DMS79 treated with DMSO at 0.1 percent for 48 hours (cell line): ENCODE measurements around the gene ETV3L.
A peak's percentile ranks its signal among the peaks of the same experiment; 100 is the strongest.
"Not testable (repeated sequence)": the region's sequence is repeated elsewhere in the genome, so short reads cannot be mapped to it uniquely, and the experiment has no call there.

Experiments
- DNase-seq: peaks from one replicate; lab custom pipeline; 2025; lab: John Stamatoyannopoulos, UW

The ETV3L gene

DNA sequence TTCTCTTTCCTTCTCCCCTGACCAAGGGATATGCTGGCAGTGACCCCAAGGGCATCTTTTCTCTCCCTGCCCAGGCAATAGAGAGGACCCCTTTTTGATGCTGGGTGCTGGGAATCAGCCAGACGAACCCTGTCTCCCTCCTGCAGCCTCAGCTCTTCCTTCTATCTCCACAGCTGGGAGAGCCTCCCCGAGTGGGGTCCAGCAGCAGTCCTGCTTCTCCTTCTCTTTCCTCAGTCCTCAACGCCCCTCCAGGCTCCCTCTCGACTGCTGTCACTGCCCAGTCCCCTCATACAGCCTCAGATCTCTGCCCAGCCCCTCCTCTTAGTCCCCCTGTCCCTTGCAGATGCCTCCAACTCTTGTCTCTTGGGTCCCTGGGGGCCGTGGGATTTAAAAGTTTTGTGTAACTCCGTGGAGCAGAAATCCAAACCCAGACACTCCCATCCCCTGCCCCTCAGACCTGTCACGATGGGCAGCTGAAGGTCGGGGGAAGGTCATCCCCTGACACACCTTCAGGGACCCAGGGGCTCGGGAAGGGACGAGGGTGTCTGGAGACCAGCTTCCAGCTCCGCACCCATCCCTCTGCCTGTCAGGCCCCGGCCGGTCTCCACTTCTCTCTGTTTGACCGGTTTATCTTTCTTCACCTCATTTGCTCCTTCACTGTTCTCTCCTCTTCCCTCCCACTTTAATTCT is 5.8 kb upstream of the ETV3L start:
- DNase-seq: no peak

DNA sequence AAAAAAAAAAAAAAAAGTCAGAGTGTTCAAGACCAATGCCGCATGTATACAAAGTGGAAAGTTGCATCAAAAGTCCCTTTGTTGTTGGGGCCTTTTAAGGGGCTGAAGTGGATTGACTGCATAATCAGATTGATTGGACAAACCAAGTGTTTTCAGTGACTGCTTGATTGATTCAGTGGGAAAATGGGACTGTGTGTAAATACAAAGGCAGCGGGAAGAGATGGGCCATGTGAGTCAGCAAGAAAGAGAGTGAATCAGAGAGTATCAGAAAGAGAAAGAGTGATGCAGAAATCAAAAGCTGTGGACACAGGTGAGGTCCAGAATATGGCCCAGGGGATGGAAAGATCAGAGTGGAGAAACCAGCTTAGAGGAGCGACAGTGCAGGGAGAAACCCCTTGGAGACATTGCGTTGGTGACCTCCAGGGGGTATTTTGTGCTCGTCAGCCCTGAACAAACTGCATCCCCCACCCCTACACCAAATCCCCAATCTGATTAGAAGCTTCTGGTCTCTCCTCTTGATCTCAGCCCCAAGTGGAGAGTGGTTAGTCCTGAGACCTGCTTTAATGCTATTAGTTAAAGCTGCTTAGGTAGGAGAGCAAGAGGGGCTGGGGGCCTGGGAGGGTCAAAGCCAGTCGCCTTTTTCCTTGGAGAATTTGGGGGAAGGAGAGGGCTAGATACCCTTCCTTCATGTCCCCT is 5.1 kb upstream of the ETV3L start:
- no peak for DNase-seq

DNA sequence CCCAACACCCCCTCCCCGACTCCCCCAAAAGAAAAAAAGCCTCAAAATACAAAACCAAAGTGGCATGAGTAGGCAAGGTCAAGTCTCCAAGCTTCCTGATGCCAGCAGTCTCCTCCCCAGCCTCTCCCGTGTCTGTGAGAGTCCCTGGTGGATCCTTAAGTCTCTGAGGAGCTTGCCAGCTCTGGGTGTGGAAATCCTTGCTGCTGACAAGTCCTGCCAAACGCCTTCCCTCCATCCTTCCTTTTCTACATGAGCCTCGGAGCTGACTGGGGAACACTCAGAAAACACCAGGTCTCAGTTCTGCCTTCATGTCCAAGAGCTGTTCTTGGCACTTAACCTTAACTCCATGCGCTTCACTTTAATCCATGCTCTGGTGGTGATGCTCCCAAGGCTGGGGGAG is 3.7 kb upstream of the ETV3L start:
- no peak for DNase-seq

DNA sequence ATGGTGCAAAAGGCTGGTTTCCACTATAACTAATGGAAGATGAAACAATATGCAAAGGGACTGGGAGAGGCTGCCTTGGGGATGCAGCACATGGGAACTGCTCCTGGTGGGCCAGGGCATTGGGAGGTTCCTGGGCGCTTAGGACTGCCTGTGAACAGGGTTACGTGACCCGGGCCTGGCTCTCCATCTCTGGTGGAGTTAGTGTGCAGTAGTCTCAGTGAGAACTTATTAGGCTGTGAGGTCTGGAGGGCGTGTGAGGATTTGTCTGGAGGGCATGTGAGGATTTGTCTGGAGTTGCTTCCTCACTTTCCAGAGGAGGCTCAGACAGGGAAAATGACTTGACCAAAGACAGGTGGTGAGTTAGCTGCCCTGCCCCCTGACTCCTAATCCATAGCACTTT is 1.5 kb upstream of the ETV3L start:
- DNase-seq: no peak

DNA sequence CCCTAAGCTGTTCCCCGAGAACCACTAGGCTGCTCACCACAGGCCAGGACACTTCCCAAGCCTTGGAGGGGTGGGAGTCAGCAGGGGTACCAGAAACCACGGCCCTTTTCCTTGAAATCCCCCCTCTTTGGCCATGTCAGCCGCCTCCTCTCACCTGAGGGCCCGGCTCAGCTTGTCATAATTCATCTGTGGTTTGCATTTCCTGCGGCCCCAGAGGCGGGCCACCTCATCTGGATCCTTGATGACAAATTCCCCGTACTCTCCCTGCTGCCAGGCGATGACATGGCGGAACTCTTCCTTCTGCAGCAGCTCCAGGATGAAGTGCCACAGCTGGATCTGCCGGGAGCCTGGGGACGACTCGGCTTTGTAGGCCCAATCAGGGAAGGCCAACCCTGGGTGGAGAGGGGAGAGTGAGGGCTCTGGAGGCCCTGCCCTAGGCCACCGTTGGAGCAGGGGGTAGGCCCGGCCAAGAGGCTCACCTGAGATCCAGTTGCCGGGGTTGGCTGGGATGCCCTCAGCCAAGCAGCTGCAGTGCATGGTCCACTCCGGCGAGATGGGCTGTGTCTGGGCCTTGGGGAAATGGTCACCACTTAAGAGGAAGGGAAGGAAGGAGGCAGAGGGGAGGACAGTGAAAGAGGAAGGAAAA is 498 bp downstream of the ETV3L start:
- not testable (repeated sequence) for DNase-seq

DNA sequence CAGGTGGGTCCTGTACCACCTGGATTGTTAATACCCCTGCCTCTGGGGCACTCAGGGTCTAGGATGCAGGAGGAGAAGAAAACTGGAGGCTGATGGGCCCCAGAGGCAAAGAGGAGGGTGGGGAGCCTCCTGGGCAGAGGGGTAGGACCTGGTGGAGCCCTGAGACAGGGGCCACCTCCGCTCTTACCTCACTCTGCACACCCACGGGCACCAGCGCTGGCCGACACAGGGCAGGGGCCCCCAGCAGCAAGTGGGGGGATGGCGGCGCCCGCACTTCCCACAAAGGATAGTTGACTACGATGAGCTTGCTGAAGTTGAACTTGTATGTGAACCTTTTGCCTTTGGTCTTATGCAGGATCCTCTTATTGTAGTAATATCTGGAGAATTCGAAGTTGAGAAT is 1.1 kb downstream of the ETV3L start:
- DNase-seq: no peak

DNA sequence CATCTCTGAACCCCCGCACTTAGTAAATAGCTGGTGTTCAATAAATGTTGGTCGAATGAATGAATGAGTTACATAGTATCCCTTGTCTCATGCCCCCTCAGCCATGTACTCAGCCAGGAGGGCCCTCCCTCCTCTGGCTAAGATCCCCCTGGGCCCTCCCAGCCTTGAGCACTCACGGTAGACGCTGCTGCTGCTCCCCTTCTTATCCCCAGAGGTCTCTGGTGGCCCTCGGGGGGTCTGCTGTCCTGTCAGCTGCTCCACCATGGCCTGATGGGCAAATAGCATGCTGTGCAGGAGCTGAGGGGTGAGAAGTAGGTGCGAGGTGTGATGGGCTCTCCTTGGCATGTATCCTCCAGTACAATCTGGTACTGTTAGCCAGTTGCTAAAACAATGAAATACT is 1.9 kb downstream of the ETV3L start:
- DNase-seq: no peak

DNA sequence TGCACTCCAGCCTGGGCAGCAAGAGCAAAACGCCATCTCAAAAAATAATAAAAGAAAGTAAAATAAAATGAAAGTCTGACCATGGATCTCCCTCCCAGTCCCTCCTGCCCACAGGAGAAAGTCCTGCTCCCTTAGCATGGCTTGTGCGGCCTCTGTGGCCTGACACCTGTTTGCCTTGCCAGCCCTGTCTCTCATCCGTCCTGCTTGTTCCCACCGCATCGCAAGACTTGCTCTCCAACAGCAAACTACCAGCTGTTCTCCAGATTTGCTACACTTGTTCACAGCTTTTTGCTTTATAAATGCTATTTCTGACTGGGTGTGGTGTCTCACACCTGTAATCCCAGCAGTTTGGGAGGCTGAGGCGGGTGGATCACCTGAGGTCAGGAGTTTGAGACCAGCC is 2.7 kb downstream of the ETV3L start:
- DNase-seq: no peak

DNA sequence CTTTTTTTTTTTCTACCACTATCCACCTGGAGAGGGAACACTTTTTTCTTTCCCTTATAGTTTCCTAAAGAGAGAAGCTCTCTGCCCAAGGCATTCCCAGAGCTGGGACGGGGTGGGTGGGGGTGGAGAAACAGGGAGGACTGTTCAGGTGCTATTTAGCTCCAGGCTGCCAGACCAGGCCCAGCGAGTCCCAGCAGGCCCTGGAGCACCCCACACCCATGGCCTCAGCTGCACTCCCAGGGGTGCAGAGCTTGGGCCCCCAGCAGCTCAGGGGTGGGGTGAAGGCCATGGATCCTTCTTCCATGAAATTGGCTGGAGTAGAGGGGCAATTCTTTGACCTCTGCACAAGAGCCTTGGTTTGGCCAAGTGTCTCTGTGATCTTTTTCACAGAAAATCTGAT is 4.1 kb downstream of the ETV3L start:
- DNase-seq: no peak

DNA sequence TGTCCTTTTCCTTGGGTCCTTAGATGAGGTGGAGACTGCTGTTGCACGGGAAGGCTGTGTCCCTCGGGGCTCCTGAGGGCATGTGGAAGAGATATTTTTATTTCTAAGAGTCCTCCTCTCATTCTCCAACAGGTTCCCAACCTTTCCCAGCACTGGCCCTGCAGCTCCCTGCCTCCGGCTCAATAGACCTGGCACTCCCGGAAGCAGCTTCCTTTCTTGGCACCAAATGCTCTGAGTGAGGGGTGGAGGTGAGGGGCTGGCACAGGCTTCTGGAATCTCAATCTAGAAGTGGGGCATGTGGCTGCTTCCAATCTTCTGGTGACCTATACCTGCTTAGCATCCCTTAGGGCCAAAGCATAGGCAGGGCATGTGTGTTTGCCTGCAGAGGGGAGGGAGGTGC is 4.5 kb downstream of the ETV3L start:
- DNase-seq: no peak

DNA sequence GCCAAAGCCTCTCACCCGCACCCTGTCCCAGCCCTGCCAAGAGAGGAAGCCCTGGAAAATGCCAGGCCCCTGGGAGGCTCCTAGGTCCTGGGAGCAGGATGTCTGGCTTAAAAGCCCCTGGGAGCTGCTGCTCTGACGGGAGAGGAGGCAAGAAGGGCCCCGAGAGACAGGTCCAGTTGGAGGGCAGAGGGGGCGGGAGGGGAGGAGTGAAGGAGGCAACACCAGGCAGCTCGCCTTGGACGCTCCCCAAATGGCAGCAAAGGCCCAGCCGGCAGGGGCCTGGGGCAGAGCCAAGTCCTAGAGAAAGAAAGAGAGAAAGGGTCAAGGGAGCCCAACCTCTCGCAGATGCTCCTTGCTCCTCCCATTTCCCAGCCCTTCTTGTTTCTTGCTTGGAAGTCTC is 6.8 kb downstream of the ETV3L start:
- DNase-seq: no peak

DNA sequence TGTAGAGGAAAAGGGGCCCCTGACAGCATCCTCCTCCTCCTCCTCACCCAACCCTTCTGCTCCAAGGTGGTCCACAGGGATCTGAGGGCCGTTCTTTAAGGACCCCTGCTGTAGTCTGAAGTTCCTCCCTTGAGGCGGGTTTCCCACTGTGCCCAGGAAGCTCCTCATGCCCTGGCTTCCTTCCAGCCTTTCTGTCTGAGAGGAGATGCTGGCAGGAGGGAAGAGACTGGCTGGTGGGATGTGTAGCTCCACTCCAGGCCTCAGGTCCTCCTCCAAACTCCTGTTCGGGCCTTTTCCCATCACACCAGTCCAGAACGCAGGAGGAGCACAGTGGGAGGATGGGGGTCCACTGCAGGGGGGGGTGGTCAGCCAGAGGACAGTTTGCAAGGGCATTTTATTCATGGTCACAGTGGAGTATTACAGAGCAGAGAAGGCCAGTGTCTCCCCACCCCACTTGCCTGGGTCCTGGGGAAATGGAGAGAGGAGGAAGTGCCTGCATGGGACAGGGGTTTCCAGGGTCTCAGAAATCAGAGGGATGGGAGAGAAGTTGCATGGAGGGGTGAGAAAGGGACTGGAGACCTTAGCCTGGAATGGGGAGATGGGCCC is 7.8 kb downstream of the ETV3L start:
- no peak for DNase-seq

DNA sequence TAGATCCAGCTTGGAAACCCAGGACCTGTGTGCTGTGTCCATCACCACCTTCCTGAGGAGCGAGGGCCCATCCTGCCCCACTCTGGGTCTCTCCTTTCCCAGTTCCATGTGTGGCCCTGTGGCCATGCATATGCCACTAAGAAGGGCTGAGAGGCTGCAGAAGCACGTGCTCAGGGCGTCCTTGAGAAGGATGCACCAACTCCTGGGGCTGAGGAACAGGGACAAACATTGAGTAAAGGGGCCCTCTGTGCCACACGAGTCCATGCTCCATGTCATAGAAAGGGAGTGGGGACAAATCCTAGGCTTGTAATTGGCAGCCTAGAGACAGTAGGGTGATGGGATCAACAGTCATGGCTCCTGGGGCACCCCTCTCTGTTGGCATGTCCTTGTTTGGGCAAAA is 8.4 kb downstream of the ETV3L start:
- DNase-seq: no peak

DNA sequence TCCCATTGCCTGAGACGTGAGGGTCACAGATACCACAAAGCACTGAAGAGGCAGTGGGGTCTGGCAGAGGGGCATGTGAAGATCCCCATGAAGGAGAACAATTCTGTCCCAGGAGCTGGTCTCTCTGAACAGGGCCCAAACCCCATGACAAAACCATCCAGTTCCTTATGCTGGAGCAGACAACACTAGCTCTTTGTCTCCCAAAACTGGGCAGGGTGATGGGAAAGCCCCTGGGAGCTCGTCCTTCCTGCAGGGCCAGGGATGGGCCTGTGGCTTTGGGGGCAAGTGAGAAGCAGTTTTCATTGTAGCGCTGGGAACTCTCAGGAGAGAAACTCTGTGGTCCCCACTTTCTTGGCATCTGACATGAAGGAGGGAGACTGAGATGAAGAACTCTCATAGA is 8.8 kb downstream of the ETV3L start:
- DNase-seq: no peak

DNA sequence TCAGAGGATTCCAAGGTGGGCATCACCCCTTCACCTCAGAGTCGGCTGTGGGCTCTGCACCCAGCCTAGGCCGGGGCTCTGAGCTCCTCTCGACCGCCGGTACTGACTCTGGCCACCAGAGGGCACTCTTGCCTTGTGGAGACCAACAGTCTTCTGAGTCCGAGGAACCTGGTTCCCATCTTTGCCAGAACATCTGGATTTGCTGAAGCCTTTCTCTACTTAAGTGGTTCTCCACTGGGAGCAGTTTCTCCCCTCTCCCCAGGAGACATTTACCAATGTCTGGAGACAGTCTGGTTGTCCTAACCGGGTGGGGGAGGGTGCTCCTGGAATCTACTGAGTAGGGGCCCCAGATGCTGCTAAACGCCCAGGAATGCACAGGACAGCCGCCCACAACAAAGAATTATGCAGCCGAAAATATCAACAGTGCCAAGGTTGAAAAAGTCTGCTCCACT is 9.4 kb downstream of the ETV3L start:
- DNase-seq: peak; percentile 57

DNA sequence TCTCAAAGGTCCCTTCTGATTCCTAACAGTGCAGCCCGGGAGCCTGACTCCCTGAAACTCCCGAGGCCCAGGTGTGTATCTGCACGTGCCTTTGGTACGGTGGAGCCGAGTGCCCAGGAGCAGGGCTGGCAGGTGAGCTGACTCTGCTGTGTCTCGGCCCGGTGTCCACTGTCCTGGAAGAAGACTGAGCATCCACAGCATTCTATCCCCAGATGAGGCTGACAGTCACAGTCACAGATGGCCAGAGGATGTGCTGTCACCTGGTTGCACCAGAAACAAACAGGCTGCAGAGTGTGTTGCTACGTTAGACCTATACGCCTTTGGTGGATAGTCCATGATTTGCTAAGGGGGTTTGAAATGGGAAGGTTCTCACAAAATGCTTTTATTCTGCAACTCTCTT is 9.8 kb downstream of the ETV3L start:
- DNase-seq: no peak

DNA sequence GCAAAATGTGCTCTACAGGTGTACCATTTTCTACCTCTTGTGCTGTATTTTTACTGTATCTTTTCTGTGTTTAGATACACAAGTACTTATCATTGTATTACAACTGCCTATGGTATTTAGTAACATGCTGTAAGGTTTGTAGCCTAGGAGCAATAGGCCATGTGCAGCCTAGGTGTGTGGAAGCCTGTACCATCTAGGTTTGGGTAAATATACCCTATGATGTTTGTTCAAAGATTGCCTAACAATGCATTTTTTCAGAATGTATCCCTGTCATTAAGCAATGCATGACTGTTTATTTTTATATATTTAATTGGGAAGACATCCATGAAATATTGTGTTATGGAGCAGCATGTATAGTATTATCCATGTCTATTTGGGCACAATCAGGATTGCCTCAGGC is 11.0 kb downstream of the ETV3L start:
- DNase-seq: no peak

DNA sequence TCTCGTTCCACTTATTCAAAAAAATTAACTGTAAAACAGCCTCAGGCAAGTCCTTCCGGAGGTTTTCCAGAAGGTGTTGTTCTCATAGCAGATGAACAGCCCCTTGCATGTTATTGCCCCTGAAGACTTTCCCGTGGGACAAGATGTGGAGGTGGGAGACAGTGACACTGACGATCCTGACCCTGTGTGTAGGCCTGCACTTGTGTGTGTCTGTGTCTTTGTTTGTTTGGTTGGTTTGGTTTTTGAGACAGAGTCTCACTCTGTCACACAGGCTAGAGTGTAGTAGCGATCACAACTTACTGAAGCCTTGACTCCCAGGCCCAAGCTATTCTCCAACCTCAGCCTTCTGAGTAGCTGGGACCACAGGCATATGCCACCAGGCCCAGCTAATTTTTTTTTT is 12.6 kb downstream of the ETV3L start:
- DNase-seq: no peak

DNA sequence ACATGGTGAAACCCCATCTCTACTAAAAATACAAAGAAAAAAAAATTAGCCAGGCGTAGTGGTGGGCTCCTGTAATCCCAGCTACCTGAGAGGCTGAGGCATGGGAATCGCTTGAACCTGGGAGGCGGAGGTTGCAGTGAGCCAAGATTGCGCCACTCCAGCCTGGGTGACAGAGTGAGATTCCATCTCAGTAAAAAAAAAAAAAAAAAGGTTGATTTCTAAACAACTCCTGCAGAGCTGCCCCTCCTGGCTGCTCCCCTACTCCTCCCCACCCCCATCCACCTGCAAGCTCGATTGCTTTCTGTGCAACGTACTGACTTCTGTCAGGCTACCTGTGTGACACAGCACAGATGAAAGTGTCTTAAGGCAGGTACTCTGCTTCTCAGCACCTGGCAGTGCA is 13.3 kb downstream of the ETV3L start:
- DNase-seq: no peak

DNA sequence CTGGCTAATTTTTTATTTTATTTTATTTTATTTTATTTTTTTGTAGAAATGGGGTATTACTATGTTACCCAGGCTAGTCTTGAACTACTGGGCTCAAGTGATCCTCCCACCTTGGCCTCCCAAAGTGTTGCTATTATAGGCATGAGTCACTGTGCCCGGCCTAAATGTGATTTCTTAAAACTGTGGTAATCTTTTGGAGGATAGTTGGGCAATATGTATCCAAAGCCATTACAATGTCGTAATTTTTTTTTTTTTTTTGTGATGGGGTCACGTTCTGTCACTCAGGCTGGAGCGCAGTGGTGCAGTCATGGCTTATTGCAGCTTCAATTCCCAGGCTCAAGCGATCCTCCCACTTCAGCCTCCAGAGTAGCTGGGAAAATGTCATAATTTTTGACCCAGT is 14.2 kb downstream of the ETV3L start:
- DNase-seq: no peak

DNA sequence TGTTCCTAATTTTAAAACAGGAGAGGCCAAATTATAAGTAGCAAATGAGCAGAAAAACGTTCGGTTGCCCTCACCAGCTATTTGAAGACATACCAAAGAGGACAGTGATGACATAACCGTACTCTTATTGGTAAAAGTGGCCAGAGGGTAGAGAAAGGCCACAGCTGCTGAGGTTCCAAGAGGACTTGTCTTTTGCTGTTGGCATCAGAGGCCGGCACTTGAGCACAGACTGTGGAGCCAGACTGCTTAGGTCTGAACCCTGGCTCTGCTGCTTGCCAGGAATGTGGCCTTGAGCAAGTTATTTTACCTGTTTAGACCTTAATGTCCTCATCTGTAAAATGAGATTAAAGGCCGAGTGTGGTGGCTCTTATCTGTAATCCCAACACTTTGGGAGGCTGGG is 14.9 kb downstream of the ETV3L start:
- DNase-seq: no peak

DNA sequence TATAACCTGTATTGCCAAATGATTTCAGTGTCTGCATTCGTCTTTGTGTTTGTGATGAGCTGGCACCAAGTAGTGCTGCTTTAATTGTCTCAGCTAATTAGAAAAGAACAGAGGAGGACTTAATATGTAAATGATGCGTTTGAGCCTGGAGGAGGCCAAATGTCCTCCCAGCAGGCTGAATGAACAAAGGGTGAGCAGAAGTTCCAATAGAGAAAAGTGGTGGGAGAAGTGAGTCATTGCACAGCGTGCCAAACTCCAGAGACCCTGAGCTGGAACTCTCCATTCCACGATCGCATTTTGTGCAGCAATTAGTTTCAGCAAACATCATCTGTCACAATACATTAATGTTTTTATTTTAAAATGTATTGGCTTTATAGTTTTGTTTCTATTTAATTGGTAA is 17.9 kb downstream of the ETV3L start:
- DNase-seq: no peak

DNA sequence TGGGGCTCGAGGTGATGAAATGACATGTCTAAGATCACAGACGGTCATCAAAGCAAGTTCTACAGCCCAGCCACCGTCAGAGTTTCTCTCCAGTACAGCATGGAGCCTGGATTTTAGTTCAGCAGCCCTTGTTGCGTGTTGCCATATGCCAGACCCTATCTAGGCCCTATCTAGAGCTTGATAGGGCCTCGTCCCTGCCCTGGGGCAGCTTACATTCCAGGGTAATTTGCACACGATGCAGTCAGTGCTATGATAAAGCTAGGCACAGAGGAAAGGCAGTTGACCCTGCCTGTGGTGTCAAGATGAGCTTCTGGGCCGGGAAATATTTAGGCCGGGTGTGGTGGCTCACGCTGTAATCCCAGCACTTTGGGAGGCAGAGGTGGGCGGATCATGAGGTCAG is 18.9 kb downstream of the ETV3L start:
- DNase-seq: no peak
